Mucosa of descending colon (tissue), 3 donors: ENCODE data around the gene C5orf63. TPM values are rescaled to one million over a fixed set of nuclear protein-coding genes. Genes with fewer than 3 reads are reported as not detected.
"Not testable (repeated sequence)": the region's sequence is repeated elsewhere in the genome, so short reads cannot be mapped to it uniquely, and the experiment has no call there.

Source experiments
- ATAC-seq: fragments of 200-7000 bp; cut with Tn5 transposase; one replicate; pipeline ENCODE4 v1.9.1; 2020; ENCODE audit warnings: mild to moderate bottlenecking, moderate library complexity
- DNase-seq, 3 donors: peaks; one replicate each; pipeline ENCODE4 v3.0.0-alpha.2; 2020
- H3K36me3 ChIP-seq: fragments of 200-600 bp; one replicate; pipeline ENCODE4 v1.8.0; 2021; ENCODE audit warnings: low read depth, mild to moderate bottlenecking
- H3K4me1 ChIP-seq: fragments of 200-600 bp; one replicate; pipeline ENCODE4 v1.8.0; 2021; ENCODE audit warnings: low read depth, mild to moderate bottlenecking
- H3K4me3 ChIP-seq: fragments of 200-600 bp; one replicate; pipeline ENCODE4 v1.8.0; 2021; ENCODE audit warnings: mild to moderate bottlenecking
- H3K9me3 ChIP-seq: fragments of 200-600 bp; one replicate; pipeline ENCODE4 v1.8.0; 2021; ENCODE audit warnings: mild to moderate bottlenecking
- intact Hi-C, 2 donors: fragments of 100-400 bp; cut with DNase I in 1 of 2; cut with micrococcal nuclease in 1 of 2; formaldehyde crosslinking; loops; one replicate each; pipeline versions ENCODE4 v1.11.0 to v1.11.1; 2022; cut with DNase I, micrococcal nuclease
- long read RNA-seq, 2 donors: library from polyadenylated mRNA; unstranded; transcript quantifications; one replicate each; pipeline ENCODE4 v2.0.0, GENCODE V29; 2019 to 2021
- total RNA-seq, 3 donors: library from RNA; stranded (reverse); fragmentation: NEBNext Ultra II Directional in 2 of 3; extraction: Animal tissue kit (Norgen Biotek cat#: 25700) in 2 of 3; gene quantifications; one replicate each; pipeline versions ENCODE4 v1.2.1 to v1.2.4, GENCODE V29; 2021 to 2023
- TF ChIP-seq, protein P1 (sequence below): fragments of 200-600 bp; IDR thresholded peaks from one replicate; pipeline ENCODE4 v1.8.0; 2022; ENCODE audit warnings: antibody characterized with exemption, mild to moderate bottlenecking
- donor health status: DM: no; HTN: no; CAD: no; lungs with moderate emphysema.
- donor health status: DM: no; HTN: no; CAD: no.
- donor health status: DM: no; HTN: yes; CAD: no.

Gene C5orf63
- total RNA-seq, result 10 to 100 TPM; 13.7 to 22.6 (median 14.9) TPM
- long read RNA-seq, donor 1, partial matches to known transcripts, result 2 of 7 reads
- long read RNA-seq, donor 1, other reads (novel, unspliced or antisense), result 3 of 7 reads
- long read RNA-seq, donor 2, full-length matches to known transcripts, result 1 of 8 reads
- long read RNA-seq, donor 2, partial matches to known transcripts, result 3 of 8 reads
- long read RNA-seq, donor 2, other reads (novel, unspliced or antisense), result 4 of 8 reads

- H3K36me3 ChIP-seq, result no peaks in the 10 kb centered on the region
- DNase-seq (peak; percentile 64 to 88 (median 84)), ATAC-seq (peak; percentile 91)
- peak within 1 kb of the TSS; percentile 31 for H3K4me3 ChIP-seq
- intact Hi-C loops, result no loop called here
- H3K9me3 ChIP-seq, result no peaks in the 10 kb centered on the region
- peaks cover 17% of the 10 kb centered on the region for H3K4me1 ChIP-seq
- TF ChIP-seq, protein P1, sequence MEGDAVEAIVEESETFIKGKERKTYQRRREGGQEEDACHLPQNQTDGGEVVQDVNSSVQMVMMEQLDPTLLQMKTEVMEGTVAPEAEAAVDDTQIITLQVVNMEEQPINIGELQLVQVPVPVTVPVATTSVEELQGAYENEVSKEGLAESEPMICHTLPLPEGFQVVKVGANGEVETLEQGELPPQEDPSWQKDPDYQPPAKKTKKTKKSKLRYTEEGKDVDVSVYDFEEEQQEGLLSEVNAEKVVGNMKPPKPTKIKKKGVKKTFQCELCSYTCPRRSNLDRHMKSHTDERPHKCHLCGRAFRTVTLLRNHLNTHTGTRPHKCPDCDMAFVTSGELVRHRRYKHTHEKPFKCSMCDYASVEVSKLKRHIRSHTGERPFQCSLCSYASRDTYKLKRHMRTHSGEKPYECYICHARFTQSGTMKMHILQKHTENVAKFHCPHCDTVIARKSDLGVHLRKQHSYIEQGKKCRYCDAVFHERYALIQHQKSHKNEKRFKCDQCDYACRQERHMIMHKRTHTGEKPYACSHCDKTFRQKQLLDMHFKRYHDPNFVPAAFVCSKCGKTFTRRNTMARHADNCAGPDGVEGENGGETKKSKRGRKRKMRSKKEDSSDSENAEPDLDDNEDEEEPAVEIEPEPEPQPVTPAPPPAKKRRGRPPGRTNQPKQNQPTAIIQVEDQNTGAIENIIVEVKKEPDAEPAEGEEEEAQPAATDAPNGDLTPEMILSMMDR, result peak; percentile 13
These were observed at the start of gene C5orf63 for GRCh38 chr5:127072861-127073846. Gene C5orf63, minus strand, starts transcription at chr5:127073502. Its CDS starts 14,507 bp downstream, at chr5:127058995.

DNA sequence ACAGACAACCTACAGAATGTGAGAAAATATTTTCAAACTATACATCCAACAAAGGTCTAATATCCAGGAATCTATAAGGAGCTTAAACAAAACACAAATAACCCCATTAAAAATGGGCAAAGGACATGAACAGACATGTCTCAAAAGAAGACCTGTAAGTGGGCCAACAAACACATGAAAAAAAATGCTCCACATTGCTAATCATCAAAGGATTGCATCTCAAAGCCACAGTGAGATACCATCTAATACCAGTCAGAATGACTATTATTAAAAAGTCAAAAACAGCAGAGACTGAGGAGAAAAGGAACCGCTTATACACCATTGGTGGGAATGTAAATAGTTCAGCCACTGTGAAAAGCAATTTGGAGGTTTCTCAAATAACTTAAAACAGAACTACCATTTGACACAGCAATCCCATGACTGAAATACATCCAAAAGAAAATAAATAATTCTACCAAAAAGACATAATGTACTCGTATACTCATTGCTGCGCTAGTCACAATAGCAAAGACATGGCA, 39.1 kb upstream of the C5orf63 start:
- ATAC-seq (no peak), DNase-seq (no peak)
- intact Hi-C loops, result no loop called here
- H3K4me1 ChIP-seq, result no peaks in the 10 kb centered on the region
- TF ChIP-seq, protein P1, result no peak
- peaks cover 2% of the 10 kb centered on the region for H3K9me3 ChIP-seq
- H3K4me3 ChIP-seq, result no peak overlapping the region
- no peaks in the 10 kb centered on the region for H3K36me3 ChIP-seq

GRCh38 chr5:127111112-127111511, 37.8 kb upstream of the C5orf63 start:
- TF ChIP-seq, protein P1, result no peak
- H3K36me3 ChIP-seq, result no peaks in the 10 kb centered on the region
- H3K4me3 ChIP-seq, result no peak overlapping the region
- H3K9me3 ChIP-seq, result peaks cover 2% of the 10 kb centered on the region
- intact Hi-C loops, result no loop called here
- ATAC-seq (no peak), DNase-seq (no peak)
- no peaks in the 10 kb centered on the region for H3K4me1 ChIP-seq

GRCh38 chr5:127108624-127109260, 35.4 kb upstream of the C5orf63 start:
- H3K9me3 ChIP-seq, H3K4me3 ChIP-seq, H3K36me3 ChIP-seq, intact Hi-C loops, H3K4me1 ChIP-seq, ATAC-seq: not testable (repeated sequence)
- peak; percentile 35 to 49 (median 44) for DNase-seq

DNA sequence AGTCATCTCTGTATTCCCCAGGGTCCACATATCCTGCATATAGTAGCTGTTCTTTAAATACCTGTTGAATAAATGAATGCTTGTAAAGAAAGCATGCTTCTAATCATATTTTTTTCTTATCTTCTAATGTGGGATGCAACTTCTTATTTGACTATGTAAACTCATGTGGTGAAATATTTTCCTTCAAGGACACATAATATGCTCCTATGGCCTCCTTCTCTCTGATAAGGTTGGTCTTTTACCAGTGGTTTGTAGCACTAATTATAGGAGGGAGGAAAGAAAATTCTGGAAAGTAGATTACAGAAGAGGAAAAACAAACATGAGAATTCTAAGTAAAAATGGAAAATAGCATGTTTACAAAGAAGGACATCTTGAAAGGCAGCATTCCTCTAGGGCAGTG, 28.6 kb upstream of the C5orf63 start:
- intact Hi-C loops, result no loop called here
- TF ChIP-seq, protein P1, result no peak
- H3K36me3 ChIP-seq, result no peaks in the 10 kb centered on the region
- no peaks in the 10 kb centered on the region for H3K9me3 ChIP-seq
- no peaks in the 10 kb centered on the region for H3K4me1 ChIP-seq
- no peak overlapping the region for H3K4me3 ChIP-seq
- ATAC-seq (no peak), DNase-seq (no peak)
